Brain pericyte (primary cell): ENCODE data around the gene DCHS1.

Experiments used
- DNase-seq: peaks from one replicate; pipeline ENCODE4 v3.0.0-alpha.2; 2012; ENCODE audit warnings: low read depth, low spot score

Gene DCHS1

DNA sequence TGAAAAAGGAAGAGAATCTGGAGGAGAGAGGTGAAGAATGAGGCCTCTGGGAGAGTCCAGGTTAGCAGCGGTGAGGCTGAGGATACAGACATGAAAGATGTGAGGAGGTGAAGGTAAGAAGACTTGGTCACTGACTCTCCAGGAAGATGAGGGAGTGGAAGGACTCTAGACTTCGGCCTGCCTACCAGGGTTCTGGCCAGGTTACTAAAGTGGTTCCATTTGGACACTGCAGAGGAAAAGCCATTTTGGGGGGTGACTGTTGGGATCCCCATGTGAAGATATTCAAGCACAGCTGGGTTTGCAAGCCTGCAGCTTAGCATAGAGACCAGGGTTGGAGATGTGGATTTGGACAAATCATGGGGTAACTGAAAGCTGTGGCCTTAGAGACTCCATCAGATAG is 7.8 kb downstream of the DCHS1 start:
- DNase-seq: no peak

DNA sequence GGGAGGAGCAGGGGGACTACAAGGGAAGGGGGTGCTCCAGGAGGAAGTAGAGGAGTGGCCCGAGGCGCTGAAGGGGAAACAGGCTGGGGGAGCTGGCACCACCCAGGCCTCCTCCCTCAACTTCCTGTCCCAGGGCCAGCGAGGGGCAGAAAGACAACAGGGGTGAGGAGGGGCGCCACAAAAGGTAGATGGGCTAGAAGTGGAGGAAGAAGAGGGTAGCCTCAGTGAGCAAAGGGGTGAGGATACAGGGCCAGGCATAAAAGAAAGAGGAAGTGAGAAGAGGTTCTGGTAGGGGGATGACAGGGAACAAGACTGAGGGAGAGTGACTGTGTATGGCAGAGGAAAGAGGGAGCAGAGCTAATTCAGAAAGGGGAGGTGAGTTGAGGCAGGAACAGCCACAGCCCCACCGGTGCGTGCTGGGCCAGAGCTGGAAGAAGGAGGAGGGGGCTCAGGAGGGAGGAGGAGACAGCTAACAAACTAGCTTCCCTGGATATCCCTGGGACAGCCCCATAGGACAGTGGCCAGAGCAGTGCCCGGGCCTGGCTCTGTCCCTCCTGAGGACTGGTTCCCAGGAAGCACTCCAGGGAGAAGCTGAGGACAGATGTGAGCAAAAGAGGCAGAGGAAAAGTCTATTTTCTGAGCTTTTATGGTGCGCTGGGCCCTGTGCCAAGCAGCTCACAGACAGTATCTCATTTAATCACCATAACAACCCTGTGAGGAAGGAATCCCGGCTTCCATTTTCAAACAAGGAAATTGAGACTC is 8.5 kb downstream of the DCHS1 start:
- no peak for DNase-seq

DNA sequence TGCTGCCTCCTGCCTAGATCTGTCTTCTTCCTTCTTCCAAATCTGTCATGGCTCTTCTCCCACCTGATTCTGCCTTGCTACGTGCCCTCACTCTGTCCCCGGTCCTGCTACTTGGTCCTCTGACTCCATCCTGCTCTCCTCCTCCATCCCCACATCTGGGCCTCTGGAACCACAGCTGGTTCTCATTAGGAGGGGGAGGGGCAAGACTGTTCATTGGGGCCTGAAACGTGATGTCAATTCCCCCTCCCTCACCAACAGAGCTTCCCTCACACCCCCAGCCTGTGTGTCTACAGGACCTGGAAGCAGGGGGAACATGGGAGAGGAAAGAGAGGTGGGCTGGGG is 9.1 kb downstream of the DCHS1 start:
- DNase-seq: peak; percentile 44

DNA sequence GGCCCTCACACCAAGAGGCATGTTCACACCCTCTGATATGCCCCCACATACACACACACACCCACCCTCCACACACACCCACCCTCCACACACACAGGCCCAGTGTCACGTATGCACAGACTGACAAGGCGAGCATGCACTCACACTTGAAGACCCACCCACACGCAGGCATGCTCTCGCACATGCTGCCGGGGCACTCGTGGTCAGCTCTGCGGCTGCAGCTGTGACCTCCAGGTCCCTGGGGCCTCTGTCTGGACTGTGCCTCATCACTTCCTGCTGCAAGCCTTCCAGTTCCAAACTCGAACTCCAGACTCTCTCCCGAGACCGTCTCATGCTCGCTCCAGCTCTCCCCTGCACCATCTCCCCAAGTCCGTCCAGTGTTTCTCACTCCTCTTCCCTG is 9.5 kb downstream of the DCHS1 start:
- DNase-seq: peak; percentile 44

DNA sequence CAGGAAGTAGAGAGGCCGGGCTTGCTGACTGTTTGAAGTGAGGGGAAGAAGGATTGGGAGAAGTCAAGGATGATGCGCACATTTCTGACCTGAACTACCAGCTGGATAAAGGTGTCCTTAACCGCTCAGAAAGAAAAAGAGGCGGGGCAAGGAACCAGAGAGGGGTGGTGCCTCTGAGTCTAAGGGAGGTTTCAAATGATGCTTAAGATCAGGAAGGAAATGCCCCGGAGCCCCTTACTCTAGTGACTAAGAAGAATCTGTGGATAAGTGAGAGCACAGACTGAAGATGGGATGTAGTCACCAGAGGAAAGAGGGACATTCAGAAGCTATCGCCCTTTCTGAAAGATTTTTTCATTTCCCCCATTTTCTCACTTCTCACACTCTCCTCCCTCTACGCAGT is 12.7 kb downstream of the DCHS1 start:
- no peak for DNase-seq

DNA sequence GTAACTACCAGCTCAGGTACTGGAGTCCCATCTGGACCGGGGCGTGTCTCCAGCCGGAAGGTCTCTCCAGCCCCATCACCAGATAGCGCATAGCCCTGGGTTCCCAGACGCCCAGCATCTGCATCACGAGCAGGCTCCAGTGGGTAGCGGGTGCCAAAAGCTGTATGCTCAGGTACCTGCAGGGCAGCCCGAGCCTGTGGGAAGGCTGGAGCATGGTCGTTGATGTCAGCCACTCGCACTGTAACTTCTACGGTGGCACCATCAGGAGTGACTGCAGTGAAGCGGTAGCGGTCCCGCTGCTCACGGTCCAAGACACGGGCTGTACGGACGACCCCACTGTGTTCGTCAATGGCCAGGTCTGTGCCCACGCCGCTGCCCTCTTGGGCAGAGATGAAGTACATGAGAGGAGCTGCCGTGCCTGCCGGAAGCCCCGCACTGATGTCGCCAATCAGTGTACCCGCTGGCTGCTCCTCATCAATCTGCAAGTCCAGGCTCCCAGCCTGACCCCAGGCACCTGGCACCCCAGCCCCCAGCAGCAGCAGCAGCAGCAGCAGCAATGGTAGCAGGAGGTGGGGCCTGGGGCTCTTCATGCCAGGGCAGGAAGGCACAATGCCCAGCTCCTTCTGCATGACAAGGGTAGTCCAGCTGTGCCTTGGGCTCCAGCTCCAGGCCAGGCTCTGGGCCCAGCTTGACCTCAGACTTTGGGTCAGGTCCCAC is 14.5 kb downstream of the DCHS1 start:
- no peak for DNase-seq

DNA sequence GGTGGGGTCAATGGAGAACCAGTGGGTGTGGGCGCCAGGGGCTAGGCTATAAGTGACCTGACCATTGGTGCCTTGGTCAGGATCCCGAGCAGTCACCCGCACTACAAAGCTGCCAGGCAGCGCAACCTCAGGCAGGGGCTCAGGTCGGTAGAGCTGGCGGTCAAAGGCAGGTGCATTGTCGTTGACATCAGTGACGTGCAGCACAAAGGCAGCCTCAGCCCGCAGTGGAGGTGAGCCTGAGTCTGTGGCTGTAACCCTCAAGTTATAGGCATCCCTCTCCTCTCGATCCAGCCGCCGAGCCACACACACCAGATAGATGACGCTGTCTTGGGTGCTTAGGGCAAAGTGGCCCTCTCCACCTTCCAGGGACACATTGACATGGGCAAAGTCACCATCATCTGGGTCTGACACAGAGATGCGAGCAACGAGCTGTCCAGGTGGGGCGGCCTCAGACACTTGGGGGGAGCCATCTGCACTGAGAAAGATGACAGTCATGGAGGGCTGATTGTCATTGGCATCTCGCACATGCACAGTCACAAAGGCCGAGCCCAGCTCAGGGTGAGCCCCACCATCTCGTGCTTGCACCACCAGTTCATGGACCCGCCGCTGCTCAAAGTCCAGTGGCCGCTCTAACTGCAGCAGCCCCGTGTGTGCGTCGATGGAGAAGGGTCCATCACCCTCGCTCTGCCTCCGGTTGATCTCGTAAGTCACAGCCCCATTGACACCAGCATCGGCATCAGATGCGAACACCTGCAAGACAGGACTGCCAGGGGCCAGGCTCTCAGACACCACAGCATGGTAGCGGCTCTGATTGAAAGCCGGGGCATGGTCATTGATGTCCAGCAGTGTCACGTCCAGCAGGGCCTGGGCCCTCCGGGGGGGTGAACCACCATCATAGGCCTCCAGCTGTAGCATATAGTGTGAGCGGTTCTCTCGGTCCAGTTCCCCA is 15.3 kb downstream of the DCHS1 start:
- no peak for DNase-seq

DNA sequence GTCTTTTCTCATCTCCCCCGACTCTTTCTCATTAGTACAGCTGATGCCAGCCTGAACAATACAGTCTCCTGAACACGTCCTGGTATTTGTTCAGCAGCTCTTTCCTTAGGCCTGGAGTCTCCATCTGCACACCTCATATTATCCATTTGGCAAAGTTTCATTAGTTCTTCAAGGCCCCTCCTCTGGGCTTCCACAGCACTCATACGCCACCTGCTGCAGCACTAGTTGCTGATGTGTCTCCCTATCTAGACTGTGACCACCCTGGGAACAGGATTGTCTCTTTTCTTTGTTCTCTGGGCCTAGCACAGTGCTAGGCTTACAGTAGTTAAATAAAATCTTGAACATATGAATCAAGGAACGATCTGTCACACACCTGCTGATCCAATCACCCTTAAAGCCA is 17.2 kb downstream of the DCHS1 start:
- DNase-seq: no peak

DNA sequence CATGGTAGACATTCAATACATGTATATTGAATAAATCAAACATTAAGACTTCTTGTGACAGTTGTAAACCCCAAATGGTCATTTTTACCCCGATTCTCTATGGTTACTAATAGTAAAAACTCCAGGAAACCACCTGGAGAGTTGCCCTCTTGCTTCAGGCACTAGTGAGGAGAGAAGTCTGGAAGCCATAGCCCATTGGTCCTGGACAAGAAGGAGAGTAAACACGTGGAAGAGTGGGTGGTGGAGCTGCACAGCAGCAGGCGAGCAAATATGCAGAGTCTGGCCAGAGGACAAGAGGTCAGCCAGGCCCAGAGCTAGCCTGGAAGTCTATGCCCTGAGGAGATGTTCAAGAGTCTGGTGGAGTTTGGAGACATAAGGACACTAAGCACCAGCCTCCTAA is 17.7 kb downstream of the DCHS1 start:
- no peak for DNase-seq

DNA sequence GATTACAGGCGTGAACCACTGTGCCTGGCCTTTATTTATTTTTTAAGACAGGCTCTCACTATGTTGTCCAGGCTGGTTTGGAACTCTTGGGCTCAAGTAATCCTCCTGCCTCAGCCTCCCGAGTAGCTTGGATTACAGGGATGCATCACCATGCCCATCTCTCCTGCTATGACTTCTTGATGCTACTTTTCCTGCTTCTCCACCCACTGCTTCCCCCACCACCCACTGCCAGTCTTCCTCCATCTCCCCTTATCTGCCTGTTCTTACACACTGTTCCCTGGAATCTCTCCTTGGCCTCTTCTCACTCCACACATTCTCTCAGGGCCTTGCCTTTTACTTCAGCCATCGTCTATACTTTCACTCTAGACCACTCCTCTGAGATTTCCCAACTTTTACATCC is 19.1 kb downstream of the DCHS1 start:
- DNase-seq: no peak

DNA sequence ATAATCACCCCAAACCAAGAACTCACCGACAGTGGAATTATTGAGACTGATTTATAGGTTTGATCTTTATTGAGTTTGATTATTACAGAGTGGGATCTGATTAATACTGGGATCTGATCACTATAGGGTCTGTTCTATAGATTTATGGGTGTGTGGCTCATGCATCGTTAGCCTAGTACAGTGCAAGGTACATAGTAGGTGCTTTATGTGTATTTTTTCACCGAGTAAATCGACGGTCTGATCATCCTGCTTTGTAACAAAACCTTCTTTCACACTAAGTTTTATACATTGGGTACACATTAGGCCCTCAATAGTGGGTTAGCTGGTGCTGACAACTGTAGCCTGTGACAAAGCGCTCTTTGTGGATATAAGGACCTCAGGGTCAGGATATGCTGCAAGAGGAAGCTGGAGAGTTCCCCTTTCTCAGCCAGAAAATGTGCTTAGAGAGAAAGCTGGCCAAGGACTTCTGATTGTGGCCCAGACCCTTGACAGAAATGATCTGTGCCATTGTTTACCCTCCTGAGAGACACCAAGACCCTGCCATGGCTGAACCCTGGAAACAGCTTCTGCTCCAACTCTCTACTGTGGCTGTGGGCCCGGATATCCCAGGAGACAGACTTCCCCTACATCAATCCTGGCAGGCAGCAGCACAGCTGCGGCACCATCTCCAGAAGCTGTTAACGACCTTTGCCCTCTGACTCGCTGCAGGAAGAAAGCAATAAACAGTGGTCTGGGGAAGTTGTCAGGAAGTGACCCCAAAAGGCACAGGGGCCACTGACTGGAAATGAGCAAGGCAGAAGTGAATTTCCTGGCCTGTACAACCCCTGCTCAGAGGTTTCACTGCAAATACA is 20.3 kb downstream of the DCHS1 start:
- no peak for DNase-seq

DNA sequence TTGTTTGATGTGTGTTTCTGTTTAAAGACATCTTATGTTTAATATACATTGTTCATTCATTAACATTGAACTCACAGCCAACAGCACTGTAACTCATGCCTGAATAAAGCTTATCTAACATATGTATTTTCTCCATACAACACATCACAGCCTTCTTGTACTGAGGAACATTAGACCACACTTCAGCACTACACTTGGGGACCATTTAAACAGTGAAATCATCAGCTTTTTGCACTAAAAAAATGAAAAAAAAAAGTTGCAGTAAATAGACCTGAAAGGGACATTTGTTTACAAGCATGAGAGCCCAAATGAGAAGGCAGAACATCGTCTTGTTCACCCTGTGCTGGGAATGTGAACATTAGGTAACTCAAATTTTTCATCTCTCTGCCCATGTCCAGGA is 21.1 kb downstream of the DCHS1 start:
- no peak for DNase-seq

DNA sequence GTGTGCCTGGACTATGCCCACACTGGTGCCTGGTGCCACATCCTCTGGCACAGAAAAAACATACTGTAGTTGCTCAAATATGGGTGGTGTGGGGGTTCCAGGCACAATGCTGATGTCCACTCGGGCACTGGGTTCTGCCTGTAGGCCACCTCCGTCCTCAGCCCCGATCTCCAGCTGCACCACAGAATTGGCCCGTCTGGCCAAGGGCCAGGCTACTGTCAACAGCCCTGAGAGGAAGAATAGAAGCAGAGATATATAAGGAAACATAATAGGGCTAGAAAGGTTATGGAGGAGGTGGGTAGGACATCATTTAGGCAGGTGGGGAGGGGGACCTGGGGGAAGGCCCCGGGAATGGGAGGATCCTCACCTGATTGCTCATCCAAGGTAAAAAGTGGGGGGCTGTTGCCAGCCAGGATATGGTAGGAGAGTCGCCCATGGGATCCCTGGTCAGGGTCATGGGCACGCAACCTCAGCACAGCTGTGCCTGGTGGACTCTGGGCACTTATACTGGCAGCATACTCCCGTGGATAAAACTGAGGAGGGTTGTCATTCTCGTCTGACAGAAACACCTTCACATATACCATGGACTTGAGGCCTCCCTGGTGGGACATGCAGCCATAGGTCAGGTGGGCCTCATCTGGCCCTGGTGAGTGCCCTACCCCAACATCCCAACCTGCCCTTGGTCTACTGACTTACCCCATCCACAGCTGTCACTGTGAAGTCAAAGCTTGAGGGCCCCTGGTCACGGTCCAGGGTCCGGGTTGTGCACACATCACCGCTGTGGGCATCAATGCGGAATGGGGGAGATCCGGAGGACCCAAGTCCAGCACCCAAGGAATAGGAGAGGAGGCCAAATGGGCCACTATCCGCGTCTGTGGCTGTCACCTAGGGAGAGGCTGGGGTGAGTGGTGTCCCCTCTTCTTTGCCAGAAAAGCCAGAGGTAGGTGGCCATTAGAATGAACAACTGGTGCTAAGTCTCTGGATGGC is 21.9 kb downstream of the DCHS1 start:
- no peak for DNase-seq

DNA sequence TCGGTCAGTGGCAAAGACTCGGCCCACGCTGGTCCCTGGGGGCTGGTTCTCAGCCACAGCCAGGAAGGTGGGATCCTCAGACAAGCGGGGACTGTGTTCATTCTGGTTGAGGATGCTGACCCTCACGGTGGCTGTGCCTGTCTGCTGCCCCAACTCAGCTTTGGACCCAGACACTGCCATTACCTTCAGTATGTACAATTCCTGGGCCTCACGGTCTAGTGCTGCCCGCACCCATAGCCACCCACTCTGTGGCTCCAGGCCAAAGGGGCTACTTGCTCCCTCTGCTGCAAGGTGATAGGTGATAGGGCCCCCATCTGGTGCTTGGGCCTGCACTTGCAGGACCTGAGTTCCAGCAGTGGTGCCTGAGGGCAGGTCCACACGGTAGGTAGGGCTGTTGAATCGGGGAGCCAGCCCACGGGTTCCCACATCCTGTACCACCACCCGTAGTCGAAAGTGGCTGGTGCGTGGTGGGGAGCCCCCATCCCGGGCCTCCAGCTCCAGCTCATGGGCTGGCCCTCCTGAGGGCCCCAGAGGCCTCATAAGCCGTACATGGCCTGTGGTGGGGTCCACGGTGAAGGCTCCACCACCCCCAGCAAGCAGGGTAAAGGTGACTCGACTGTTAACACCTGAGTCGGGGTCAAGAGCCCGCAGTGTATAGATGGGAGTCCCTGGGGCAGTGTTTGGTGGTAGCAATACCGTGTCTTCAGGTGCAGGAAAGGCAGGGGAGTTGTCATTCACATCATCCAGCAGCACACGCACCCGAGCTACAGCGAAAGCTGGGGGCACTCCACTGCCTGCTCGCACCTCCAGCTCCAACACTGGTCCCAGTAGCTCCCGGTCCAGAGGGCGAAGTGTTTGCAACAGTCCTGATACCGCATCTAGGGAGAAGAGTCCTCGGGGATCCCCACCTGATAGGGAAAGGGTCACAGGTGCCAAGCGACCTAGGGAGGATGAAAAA is 23.2 kb downstream of the DCHS1 start:
- no peak for DNase-seq

DNA sequence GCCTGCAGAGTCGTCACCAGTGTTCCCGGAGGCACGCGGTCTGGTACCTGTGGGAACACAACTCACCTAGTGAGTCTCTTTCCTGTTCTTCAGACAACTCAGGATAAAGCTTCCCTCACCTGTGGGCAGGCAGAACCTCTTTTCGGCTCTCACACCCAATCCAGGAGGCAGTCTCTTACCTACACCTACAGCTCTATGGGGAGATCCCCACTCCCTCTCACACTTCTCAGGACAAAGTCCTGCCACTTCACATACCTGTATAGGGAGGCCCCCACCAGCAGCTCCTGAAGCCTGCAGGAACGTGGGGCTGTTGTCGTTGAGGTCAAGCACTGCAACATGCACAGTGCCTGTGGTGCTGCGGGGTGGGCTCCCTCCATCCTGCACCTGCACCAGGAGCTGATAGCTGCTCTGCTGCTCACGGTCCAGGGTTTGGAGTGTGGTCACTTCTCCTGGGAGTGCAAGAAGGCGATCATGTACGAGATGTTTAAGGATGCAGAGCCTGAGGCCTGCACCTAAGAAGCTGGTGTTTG is 24.2 kb downstream of the DCHS1 start:
- no peak for DNase-seq

DNA sequence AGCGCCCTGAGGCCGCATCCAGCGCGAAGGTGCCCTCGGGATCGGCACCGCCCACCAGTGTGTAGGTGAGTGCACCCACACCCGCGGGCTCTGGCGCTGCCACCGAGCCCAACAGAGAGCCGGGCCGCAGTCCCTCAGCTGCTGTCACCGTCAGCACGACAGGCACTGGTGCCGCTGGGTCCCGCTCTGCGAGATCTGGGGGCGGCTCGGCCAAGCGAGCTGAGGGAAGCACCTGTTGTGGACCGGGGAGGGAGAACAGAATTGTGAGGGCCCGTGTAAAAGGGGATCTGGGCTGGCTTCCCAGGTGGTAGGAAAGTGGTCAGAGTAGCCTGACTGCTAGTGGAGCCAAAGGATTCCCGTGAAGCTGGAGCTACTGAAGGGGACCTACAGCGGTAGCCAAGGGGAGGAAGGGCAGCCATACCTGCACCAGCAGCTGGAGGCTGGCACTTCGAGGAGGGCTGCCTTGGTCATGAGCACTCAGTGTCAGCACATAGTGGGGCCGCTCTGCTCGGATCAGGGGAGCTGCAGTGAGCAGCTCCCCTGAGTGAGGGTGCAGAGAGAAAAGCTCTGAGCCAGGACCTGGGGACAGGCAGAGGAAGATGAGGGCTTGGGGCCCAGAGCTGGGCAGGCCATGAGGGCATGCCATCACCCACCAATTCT is 24.8 kb downstream of the DCHS1 start:
- DNase-seq: no peak

DNA sequence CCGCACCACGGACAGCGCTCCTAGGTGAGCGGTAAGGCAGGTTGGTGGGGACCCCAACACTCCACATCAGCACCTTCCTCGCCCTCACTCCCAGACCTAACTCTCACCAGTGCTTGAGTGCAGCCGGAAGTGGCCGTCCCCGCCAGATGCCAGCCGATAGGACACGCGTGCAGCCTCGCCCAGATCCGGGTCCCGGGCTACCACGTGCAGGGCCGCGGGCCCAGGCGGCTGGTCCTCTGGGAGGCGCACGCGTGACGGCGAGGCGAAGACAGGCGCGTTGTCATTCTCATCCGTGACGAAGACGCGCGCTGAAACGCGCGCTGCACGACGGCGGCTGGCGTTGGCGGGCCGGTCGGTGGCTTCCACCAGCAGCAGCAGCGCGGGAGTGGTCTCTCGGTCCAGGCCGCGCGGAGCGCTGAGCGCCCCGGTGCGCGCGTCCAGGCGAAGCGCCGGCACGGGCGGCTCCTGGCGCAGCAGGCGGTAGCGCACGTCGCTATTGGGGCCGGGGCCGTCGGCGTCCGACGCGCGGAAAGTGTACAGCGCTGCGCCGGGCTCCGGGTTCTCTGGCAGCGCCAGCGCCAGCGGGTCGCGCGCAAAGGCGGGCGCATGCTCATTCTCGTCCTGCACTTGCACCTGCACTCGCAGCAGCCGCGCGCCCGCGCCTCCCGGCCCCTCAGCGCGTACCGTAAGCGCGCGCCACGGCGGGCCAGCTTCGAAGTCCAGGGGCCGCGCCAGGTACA is 25.5 kb downstream of the DCHS1 start:
- DNase-seq: no peak

DNA sequence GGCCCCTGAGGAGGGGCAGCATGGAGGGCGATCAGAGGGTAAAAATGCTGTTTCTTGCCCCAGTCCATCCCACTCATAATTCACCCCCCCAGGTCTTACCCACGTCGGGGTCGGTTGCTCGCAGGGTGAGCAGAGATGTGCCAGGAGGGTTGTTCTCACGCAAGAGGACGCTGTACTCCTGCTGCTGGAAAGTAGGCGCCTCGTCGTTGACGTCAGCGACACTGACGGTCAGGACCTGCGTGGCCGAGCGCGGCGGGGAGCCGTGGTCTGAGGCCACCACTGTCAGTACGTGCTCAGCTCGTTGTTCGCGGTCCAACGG is 26.1 kb downstream of the DCHS1 start:
- DNase-seq: no peak
